Ovary (tissue), 9 donors: Measurements from ENCODE around the gene ATF7IP. TPM values are rescaled to one million over a fixed set of nuclear protein-coding genes. Genes with fewer than 3 reads are reported as not detected.

Experiments used
- DNase-seq, 5 donors: peaks; one replicate each; pipeline ENCODE4 v3.0.0-alpha.2; 2019 to 2020
- H3K27ac ChIP-seq, 2 donors: fragments of 200-600 bp; one replicate each; pipeline versions ENCODE4 v1.5.1 to v1.8.0; 2019 to 2022
- H3K27me3 ChIP-seq: fragments of 200-600 bp; one replicate; pipeline ENCODE4 v1.8.0; 2022
- H3K36me3 ChIP-seq: fragments of 200-600 bp; sonication (generic); one replicate; pipeline ENCODE4 v1.5.1; 2019
- H3K4me1 ChIP-seq: one replicate; pipeline ENCODE4 v1.8.1; 2013; ENCODE audit warnings: mild to moderate bottlenecking, moderate library complexity; ENCODE audit not compliant: insufficient read depth
- H3K4me3 ChIP-seq: fragments of 200-600 bp; sonication (generic); one replicate; pipeline ENCODE4 v1.5.1; 2017
- H3K9me3 ChIP-seq, 2 donors: fragments of 200-600 bp in 1 of 2; sonication (generic) in 1 of 2; one replicate each; pipeline versions ENCODE4 v1.5.1 to v1.8.1; 2013 to 2019; ENCODE audit warnings: mild to moderate bottlenecking in 1 of 2, moderate library complexity in 1 of 2
- EP300 ChIP-seq: sonication (generic); formaldehyde crosslinking; IDR thresholded peaks from one replicate; pipeline ENCODE4 v1.6.1; 2017; ENCODE audit warnings: antibody characterized with exemption
- POLR2A ChIP-seq: fragments of 450-650 bp; IDR thresholded peaks from one replicate; pipeline ENCODE4 v1.6.1; 2017; ENCODE audit warnings: antibody characterized with exemption, mild to moderate bottlenecking, moderate library complexity
- WGBS, 3 donors: extraction: QIAGEN DNeasy Blood & Tissue Kit in 1 of 3; methylation state at CpG; one replicate each; pipeline versions ENCODE4 v1.1.5 to v1.1.7; 2013 to 2017; 5-methylcytosine and 5-hydroxymethylcytosine counted together
- intact Hi-C, 4 donors: fragments of 100-400 bp; cut with DNase I; formaldehyde crosslinking; loops; one replicate each; pipeline versions ENCODE4 v1.11.0 to v1.15.1; 2022 to 2023
- polyA plus RNA-seq, 2 donors: library from polyadenylated mRNA; stranded (reverse); fragments of 200-250 nt in 1 of 2; fragments of 350-450 nt in 1 of 2; fragmentation: Illumina TruSeq in 1 of 2; extraction: RNeasy Lipid Tissue Mini Kit (QIAGEN cat#74804) in 1 of 2; gene quantifications; one replicate each; pipeline ENCODE4 v1.2.3, GENCODE V29; 2013 to 2014
- total RNA-seq, 7 donors: library from RNA; depleted of rRNA in 2 of 7; stranded (reverse); fragments of >200 nt in 2 of 7; fragmentation: NEBNext Ultra II Directional in 3 of 7; extraction: Animal tissue kit (Norgen Biotek cat#: 25700) in 3 of 7; gene quantifications; one replicate each; pipeline versions ENCODE4 v1.1.0 to v1.2.4, GENCODE V29; 2016 to 2023
- TF ChIP-seq, protein P1 (sequence below), 3 donors: fragments of 450-650 bp in 2 of 3; fragments of 200-600 bp in 1 of 3; IDR thresholded peaks; one replicate each; pipeline versions ENCODE4 v1.5.1 to v1.8.0; 2016 to 2022; ENCODE audit warnings: antibody characterized with exemption in 3 of 3, mild to moderate bottlenecking in 1 of 3
- donor health status: DM: no; HTN: no; CAD: no; lungs with moderate emphysema.
- donor health status: DM: no; HTN: no; CAD: no.
- donor health status: Bipolar disorder and iron deficiency.
- donor health status: DM: yes; HTN: yes; CAD: no.
- donor health status: DM: no; HTN: no; CAD: no.
- donor health status: DM: yes; HTN: yes; CAD: no.

Gene ATF7IP
- total and polyA plus RNA-seq, 9 donors: 12.4 to 91.5 (median 71.9) TPM

GRCh38 chr12:14510574-14510973, 145.1 kb downstream of the ATF7IP start:
- Histone ChIP-seq H3K36me3 (no peaks in the 10 kb centered on the region), H3K4me3 (no peak overlapping the region), H3K4me1 (no peaks in the 10 kb centered on the region), H3K27me3 (no peaks in the 10 kb centered on the region), H3K9me3 (no peaks in the 10 kb centered on the region), H3K27ac (no peak overlapping the region)
- 24 to 46% (median 42%) methylated on average over 3 of the region's 3 CpGs for WGBS, 3 donors
- intact Hi-C loops: no loop called here
- DNase-seq: no peak
- TF ChIP-seq, protein P1, sequence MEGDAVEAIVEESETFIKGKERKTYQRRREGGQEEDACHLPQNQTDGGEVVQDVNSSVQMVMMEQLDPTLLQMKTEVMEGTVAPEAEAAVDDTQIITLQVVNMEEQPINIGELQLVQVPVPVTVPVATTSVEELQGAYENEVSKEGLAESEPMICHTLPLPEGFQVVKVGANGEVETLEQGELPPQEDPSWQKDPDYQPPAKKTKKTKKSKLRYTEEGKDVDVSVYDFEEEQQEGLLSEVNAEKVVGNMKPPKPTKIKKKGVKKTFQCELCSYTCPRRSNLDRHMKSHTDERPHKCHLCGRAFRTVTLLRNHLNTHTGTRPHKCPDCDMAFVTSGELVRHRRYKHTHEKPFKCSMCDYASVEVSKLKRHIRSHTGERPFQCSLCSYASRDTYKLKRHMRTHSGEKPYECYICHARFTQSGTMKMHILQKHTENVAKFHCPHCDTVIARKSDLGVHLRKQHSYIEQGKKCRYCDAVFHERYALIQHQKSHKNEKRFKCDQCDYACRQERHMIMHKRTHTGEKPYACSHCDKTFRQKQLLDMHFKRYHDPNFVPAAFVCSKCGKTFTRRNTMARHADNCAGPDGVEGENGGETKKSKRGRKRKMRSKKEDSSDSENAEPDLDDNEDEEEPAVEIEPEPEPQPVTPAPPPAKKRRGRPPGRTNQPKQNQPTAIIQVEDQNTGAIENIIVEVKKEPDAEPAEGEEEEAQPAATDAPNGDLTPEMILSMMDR (IDR thresholded peaks at IDR 0.05): no peak
- TF ChIP-seq EP300 (no peak), POLR2A (no peak)

DNA sequence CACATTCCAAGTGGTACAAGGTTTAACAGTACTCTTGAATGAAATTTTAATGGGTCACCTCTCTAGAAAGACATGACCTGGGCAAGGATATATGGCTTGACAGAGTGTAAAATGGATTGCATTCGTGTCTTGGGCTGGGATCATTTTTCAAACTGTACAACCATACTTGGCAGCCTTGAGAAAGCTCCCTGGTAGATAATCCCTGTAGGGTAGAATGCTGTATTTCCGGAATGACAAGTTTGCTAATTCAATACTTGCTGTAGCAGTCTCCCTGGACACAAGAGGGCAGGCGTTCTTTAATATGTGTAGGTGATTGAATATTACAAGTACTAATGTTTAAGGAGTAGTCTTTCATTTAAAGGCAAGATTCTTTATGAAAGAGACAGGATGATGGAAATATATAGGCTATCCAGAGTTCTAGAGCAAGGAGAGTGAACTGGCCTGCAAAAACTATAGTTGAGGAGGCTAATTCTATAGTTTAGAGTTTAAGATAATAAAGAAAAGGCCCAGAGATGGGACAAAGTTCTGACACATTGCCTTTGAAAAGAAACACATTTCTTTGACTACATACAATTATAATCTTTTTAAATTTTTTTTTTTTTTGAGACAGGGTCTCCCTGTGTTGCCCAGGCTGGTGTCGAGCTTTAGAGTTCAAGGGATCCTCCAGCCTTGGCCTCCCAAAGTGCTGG, 148.8 kb downstream of the ATF7IP start:
- no peaks in the 10 kb centered on the region for H3K36me3 ChIP-seq
- H3K9me3 ChIP-seq: no peaks in the 10 kb centered on the region
- no peaks in the 10 kb centered on the region for H3K27me3 ChIP-seq
- WGBS, 3 donors: 58 to 62% (median 60%) methylated on average over 4 of the region's 4 CpGs
- intact Hi-C loops: no loop called here
- no peak for DNase-seq
- H3K27ac ChIP-seq: no peak overlapping the region
- no peak overlapping the region for H3K4me3 ChIP-seq
- TF ChIP-seq, protein P1 (IDR thresholded peaks at IDR 0.05): no peak
- TF ChIP-seq EP300: no peak
- no peak for TF ChIP-seq POLR2A
- H3K4me1 ChIP-seq: no peaks in the 10 kb centered on the region

DNA sequence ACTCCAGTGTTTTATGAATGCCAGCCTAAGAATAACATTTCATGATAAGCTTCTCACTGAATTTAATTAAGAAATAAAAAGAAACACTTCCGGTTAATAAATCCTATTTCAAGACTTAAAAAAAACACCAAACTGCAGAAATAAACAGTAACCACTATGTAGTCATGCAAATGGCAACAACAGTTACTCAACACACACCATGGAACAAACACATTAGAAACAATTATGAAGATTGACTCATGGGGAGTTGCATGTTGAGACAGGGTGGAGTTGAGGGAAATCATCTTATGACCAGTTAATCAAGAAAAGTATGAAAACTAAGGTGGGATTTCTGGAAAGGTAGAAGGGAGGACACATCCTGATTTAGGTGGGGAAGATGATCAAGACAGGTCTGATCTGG, 149.5 kb downstream of the ATF7IP start:
- TF ChIP-seq EP300 (no peak), POLR2A (no peak)
- TF ChIP-seq, protein P1 (IDR thresholded peaks at IDR 0.05): no peak
- intact Hi-C loops: no loop called here
- Histone ChIP-seq H3K36me3 (no peaks in the 10 kb centered on the region), H3K27me3 (no peaks in the 10 kb centered on the region), H3K4me1 (no peaks in the 10 kb centered on the region), H3K27ac (no peak overlapping the region), H3K9me3 (no peaks in the 10 kb centered on the region), H3K4me3 (no peak overlapping the region)
- DNase-seq: no peak
- 70 to 85% (median 76%) methylated on average over 1 of the region's 1 CpG for WGBS, 3 donors

- TF ChIP-seq POLR2A: no peak
- no peak for TF ChIP-seq EP300
- TF ChIP-seq, protein P1 (IDR thresholded peaks at IDR 0.05): no peak
- H3K27ac ChIP-seq: no peak overlapping the region
- no peaks in the 10 kb centered on the region for H3K27me3 ChIP-seq
- H3K4me1 ChIP-seq: no peaks in the 10 kb centered on the region
- H3K4me3 ChIP-seq: no peak overlapping the region
- no peaks in the 10 kb centered on the region for H3K36me3 ChIP-seq
- intact Hi-C loops: no loop called here
- DNase-seq: no peak
- H3K9me3 ChIP-seq: no peaks in the 10 kb centered on the region
These were observed 156.3 kb downstream of the ATF7IP start for GRCh38 chr12:14521822-14522221.
